ENCODE data around the gene RAI1.

- TF ChIP-seq CTCF (conservative IDR thresholded peaks at IDR 0.05; ENCODE audit: low read depth, low read length) (no peak), EZH2 (IDR thresholded peaks at IDR 0.05; ENCODE audit: borderline replicate concordance, low read depth, low read length, poor library complexity, severe bottlenecking) (no peak)
Measured at GRCh38 chr17:17767154-17767869, 86.1 kb downstream of the RAI1 start.
